Hematopoietic multipotent progenitor cell treated with erythropoietin and hydrocortisone succinate and interleukin-3 and kit ligand, for 6 days (in vitro differentiated cells): ENCODE results near the gene UBR3.
A peak's percentile ranks its signal among the peaks of the same experiment; 100 is the strongest.
"Not testable (repeated sequence)": the region's sequence is repeated elsewhere in the genome, so short reads cannot be mapped to it uniquely, and the experiment has no call there.

Experiments
- DNase-seq: peaks from one replicate; pipeline ENCODE4 v3.0.0-alpha.2; 2015

The UBR3 gene

DNA sequence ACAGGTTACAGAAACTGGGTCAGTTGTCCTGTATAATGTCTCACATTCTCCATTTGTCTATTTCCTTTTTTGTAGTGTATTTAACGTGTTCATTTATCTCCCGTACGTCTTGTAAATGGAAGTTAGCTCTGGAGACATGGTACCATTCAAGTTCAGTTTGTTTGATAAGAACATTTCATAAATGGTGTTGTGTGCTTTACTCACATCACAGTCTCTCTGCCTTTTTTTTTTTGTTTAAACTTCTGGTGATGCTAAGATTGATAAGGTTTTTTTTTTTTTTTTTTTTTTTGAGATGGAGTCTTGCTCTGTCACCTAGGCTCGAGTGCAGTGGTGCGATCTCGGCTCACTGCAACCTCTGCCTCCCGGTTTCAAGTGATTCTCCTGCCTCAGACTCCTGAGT, 41.7 kb downstream of the UBR3 start:
- no peak for DNase-seq

DNA sequence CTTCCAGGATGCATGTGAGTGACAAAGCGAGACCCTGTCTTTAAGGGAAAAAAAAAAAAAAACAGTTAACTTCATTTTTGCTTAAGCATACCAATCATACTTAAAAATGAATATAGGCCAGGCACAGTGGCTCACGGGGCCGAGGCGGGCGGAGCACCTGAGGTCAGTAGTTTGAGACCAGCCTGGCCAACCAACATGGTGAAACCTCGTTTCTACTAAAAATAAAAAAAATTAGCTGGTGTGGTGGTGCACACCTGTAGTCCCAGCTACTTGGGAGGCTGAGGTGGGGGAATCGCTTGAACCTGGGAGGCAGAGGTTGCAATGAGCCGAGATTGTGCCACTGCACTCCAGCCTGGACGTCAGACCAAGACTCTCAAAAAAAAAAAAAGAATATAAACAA, 44.1 kb downstream of the UBR3 start:
- DNase-seq = not testable (repeated sequence)

DNA sequence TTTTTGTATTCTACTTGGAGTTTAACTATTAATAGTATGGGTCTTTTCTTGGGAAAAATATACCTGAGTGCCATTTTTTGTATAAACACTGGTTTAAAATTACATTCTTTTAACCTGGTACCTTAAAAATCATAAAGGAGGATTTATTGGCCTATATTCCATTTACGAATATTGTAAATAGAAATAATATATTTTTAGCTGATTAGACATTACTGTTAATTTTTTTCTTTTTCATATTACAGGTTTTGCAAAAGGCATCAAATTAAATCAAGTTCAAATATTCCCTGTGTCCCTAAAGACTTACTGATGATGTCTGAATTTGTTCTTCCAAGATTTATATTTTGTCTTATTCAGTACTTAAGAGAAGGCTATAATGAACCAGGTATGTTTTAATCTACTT, 44.7 kb downstream of the UBR3 start:
- DNase-seq = no peak

DNA sequence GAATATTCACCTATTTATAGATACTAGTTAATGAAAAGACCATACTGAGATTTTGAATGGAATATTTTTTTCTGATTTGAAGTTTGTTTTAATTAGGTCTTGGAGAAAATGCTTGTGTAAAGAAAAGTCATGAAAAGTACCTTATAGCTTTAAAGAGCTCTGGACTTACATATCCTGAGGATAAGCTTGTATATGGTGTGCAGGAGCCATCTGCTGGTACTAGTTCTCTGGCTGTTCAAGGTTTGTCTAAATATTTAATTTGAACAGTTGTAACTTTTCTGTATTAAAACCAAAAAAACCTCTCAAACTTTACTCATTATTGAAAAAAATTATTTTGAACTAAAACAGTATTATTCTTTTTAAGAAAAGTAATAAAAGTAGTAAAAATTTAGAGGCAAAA, 50.1 kb downstream of the UBR3 start:
- peak; percentile 78 for DNase-seq

DNA sequence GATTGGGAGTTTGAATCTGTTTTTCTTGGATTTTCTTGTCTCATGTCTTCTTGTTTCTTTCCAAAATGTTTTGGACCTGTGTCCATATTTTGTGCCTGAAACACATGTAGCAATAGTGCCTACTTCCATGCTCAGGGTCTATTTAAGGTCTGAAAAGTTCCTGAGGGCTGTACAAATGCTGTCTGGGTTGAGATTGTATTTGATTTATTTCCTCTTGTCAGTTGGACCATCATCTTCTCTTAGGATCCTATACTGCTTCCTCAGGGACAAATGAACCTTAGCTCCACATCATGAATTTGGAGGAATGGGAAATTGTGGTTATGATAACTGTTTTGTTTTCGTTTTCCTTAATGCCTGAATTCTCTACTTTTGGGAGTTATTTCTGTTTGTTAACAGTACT, 59.9 kb downstream of the UBR3 start:
- DNase-seq = no peak

DNA sequence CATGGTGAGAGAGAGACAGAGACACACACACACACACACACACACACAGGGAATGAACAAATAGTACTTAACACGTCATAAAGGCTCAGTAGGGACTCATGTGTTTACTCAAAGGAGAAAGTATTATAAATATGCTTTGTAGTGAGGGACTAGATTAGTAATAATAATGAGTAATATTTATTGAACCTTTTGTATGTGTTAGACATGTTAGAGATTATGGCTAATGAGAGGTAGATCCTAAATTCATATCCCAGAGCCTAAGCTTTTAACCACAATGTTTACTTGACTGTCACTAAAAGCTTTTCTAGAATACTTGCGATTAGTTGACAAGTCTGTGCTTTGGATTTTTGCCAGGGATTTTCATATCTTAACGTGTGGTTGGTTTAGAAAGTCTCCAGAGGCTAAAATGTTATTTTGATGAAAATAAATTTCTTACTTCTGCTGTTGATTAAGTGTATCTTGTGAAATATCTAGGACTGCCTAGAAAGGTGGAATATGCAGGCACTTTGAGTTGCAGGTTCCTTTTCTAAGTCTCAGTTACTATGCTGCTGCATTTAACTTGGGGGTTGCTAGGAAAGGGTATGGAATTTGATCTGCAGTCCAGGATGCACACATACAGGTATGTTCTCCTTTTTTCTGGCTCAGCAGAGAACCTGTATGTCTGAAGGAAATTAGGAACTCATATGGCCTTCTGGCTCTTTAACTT, 64.5 kb downstream of the UBR3 start:
- peak; percentile 82 for DNase-seq

DNA sequence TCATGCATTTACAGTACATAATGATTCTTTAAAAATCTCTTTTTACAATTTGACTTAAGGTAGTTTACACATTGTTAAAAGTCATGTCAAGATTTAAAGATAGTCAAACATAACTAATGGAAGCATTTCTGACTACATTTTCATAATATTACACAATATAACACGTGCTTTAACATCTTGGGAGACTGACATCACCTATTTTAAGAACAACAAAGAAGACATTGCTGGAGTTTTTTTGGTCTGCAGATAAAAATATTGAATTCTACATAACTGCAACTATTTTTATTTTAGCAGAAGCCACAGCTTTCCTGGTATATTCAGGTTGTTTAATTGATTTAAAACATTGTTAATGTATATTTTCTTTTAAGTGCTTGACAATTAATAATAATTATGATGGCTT, 65.7 kb downstream of the UBR3 start:
- DNase-seq = no peak

DNA sequence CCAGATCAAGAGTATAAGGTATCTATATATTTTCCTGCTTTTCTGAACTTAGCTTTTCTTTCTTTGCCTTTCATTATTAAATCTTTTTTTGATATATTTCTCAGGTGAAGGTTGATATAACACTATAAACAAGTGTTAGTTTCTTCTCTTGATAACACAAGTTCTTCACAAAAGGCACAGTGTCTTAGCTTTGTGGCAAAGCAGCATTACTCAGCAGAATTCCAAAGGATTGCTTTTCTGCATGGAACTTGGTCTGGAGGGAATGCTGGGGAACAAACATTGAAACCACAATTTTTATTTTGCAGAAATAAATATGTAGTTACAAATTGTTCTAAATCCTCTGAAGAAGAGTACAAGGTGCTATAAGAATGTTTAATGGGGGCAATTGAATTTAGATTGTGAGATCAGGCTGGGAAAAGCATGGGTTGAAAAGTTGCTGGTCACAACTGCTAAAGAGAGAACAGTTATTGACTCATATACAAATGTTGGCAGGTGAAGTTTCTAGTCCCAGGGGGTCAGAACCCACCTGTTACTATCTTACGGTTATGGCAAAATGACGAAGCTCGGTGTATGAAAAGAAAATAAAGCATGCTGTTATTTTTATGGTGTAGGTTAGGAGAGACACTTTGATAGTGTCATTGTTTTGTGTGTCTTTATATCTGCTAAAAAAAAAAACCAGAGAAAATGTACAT, 68.2 kb downstream of the UBR3 start:
- no peak for DNase-seq

DNA sequence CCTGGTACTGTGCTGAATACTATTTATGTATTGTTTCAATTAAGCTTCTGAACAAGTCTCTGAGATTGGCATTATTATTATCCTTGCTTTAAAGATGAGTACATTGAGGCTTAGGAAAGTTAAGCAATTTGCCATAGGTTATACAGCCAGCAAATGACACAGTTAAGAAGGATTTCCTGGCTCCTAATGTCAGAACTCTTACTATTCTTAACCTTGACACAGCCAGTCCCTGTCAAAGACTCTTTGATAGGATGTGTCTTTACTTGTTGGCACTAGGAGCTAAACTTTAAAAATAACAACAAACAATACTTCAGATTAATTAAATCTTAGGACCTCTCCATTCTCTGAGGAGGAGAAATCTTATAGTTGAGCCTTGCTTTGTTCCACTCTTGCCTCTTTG, 70.6 kb downstream of the UBR3 start:
- DNase-seq = no peak

DNA sequence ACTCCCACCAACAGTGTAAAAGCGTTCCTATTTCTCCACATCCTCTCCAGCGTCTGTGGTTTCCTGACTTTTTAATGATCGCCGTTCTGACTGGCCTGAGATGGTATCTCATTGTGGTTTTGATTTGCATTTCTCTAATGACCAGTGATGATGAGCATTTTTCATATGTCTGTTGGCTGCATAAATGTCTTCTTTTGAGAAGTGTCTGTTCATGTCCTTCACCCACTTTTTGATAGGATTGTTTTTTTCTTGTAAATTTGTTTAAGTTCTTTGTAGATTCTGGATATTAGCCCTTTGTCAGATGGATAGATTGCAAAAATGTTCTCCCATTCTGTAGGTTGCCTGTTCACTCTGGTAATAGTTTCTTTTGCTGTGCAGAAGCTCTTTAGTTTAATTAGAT, 72.8 kb downstream of the UBR3 start:
- not testable (repeated sequence) for DNase-seq

DNA sequence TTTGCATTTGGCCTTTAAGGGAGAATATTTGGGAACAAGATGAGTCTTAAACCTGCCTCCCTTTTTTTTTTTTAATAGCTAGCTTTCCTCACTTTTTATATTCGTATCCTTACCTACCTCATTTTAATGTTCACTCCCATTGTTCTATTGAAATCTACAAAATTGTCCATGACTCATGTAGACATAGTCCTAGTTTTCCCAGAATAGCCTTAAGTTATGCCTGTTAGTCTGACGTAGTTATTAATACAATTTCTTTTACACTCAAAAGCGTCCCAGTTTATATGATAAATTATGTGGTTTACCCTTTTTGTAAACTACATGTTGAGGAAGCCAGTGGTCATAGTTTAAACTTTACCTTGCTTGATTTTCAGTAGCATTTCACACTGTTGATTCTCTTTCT, 73.4 kb downstream of the UBR3 start:
- no peak for DNase-seq

DNA sequence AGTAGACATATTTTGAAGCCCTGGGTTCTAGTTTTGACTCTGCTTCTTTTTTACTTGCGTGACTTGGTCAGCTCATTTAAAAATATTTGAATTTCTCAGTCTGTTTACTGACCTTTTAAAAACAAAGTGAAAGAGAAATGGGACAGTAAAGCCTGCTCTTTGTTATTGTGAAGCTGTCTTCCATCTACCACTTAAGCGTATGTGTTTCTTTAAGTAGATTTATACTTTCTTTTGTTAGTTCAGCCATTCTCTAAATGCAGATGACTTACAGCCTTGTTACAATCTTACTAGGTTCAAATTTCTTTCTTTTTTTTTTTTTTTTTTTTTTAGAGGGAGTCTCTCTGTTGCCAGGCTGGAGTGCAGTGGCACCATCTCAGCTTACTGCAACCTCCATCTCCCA, 79.5 kb downstream of the UBR3 start:
- no peak for DNase-seq

DNA sequence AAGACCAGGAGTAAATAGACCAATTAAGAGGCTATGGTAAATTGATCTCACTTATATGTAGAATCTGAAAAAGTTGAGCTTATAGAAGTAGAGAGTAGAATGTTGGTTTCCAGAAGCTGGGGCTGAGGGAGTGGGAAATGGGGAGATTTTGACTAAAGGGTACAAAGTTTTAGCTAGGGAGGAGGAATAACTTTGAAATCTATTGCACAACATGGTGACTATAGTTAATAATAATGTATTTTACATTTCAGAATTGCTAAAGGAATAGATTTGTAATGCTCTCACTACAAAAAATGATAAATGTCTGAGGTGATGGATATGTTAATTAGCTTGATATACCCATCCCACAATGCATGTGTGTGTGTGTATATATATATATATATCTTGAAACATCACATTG, 82.1 kb downstream of the UBR3 start:
- no peak for DNase-seq

DNA sequence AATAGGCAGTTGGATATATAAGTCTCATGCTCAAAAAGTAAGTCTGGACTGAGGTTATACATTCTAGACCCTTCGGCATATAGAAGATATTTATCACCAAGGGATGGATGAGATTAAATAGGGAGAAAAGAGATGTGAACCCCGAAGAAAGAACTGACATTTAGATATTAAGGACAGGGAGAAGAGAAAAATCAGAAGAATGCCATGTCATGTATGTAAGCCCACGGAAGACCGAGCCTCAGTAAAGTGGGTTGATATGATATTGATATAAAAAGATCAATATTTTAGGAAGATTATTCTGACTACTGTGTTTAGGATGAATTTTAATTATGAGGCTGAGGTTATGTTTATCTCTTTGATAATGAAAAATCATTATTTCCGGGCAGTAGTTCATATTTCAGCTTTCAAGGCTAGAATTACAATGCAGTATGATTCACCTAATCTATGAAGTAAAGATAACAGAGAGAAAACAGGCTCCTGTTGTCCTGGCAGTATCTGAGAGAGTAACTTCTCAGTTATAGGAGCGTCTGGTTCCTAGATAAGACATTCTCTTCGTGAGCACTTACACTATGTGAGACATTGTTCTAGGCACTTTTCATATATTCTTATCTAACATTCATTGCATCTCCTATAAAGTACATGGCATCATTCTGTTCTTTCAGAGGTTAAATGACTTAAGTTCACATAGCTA, 83.0 kb downstream of the UBR3 start:
- peak; percentile 86 for DNase-seq

DNA sequence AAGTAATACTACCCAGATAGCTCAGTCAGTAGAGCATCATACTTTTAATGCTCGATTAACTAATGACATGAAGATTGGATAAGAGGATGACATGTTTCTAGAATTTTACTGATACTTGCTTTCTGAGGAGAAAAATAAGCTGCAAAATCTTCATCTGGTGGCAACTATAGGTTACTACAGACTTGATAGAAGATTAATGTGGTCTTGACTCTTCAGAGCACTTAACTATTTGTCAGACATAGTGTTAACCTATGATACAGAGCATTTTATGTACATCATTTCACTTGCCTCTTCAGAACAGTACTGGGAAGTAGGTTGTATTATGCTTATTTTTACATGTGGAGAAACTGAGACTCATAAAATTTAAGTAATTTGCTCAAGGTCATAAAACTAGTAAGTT, 83.9 kb downstream of the UBR3 start:
- no peak for DNase-seq

DNA sequence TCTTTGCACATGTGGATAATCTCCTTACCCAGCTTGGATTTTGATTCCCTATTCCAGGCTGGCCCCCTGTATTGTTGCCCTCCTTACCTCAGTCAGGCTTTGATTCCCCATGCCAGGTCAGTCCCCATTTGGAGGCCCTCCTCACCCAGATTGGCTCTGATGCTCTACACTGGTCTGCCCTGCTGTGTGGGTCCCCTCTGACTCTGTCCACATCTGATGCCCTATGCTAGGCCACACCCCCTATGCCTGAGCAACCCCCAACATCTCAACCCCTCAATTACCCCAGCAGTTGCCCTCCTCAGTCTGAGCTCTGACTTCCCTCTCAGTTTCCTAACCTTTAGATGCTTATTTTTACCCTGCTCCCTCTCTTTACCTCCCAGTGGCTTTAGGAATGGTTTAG, 89.4 kb downstream of the UBR3 start:
- no peak for DNase-seq

DNA sequence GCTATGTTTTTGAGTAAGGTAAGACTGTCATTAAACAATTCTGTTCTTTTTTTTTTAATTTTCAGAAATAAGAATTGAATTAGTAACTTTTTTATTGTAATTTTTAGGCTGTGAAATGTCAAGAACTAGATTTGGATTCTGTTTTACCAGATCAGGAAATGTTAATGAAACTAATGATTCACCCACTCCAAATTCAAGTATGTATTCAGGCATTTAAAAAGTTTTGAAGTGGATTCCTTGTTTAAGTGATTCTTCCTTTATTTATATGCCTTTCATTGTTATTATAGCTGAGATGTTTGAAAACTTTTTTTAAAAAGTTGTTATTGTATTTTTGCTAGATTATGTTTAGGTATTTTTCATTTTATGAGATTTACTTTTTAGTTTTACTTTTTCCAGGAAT, 96.7 kb downstream of the UBR3 start:
- DNase-seq = no peak

DNA sequence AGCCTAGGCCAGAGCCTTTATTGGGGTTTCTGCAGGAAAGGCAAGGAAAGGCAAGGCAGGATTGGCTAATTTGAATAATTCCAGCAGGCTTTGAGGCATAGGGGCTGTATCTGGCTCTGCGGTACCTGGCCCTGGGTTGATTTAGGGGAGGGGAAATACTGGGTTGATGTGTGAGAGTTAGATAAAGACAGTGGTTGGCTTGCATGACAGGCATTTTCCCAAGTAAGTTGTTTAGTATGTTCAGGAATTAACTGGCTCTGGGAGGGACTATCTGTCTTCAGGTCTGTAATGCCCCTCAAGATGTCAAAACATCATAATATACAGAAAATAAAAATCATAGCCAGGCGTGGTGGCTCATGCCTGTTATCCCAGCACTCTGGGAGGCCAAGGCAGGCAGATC, 98.7 kb downstream of the UBR3 start:
- peak; percentile 83 for DNase-seq

DNA sequence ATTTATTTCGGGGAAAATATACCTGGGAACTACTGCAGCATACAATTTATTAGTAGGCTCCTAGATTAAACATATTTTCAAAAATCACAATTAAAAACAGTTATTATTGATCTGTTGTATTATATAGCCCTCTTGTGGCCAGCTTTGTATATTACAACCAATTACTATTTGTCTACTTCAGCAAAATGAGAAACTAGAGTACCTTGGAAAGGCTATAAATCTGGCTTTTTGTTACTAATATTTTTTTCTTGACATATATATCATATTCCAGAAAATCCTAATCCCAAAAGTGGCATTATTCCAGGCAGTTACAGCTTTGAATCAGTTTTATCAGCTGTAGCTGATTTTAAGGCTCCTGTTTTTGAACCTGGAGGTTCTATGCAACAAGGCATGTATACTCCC, 101.2 kb downstream of the UBR3 start:
- peak; percentile 82 for DNase-seq

DNA sequence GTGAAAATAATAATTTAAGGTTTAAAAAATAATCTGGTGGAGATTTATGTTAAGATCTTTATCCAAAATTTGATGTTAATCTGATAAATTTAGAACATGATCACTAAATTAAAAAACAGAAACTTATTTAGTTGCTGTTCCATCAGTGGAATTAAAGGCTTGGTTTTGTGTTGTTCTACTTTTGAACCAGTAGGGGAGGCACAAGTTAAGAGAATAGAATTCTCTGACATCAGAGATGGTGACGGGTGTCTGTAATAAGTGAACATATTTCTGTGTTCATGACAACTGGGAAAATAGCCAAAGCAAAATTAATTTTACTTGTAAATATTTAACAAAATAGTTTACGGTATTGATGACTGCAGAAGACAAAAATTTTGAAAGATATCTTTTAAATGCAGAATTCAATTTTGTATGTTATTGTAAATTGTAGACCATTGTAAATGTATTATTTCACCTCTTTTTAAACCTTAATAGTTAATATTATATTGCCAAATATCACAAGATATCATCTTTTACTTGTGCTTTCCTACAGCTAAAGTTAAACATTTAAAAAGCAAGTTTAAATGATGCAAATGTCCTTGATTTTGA, 106.0 kb downstream of the UBR3 start:
- DNase-seq = peak; percentile 87

DNA sequence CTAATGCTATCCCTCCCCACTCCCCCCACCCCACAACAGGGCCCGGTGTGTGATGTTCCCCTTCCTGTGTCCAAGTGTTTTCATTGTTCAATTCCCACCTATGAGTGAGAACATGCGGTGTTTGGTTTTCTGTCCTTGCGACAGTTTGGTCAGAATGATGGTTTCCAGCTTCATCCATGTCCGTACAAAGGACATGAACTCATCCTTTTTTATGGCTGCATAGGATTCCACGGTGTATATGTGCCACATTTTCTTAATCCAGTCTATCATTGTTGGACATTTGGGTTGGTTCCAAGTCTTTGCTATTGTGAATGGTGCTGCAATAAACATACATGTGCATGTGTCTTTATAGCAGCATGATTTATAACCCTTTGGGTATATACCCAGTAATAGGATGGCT, 109.4 kb downstream of the UBR3 start:
- DNase-seq = not testable (repeated sequence)

DNA sequence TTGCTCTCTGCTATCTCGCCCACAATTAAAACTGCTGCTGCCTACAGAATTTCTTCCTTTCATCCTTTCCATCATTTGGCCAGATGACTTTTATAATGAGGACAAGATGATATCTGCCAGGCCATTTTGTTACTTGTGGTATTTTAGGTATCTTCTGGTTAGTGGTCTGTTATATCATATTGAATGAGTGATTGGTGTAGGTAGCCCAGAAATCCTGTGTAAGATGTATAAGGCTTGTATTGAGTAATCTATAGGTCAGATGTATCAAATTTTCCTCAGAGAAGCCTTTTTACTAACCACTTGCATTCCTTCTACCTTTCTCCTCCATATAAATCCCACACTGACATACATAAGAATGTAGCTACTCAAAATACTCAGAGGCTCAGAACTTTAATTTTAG, 118.3 kb downstream of the UBR3 start:
- no peak for DNase-seq

DNA sequence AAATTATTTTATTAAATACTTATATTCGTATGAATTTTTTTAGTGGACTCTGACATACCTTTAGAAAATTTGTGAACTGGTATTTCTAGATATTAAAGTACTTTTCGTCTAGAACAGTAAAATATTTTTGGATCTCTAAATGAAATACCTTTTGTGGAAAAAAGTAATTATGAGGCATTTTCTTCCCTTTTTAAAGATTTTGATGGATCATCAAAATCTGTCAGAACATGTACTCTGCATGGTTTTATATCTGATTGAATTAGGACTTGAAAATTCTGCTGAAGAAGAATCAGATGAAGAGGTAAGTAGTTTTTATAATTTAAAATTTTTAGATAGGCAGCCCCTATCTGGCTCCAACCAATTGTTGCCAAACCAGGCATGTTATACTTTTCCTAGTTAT, 118.8 kb downstream of the UBR3 start:
- DNase-seq = no peak

DNA sequence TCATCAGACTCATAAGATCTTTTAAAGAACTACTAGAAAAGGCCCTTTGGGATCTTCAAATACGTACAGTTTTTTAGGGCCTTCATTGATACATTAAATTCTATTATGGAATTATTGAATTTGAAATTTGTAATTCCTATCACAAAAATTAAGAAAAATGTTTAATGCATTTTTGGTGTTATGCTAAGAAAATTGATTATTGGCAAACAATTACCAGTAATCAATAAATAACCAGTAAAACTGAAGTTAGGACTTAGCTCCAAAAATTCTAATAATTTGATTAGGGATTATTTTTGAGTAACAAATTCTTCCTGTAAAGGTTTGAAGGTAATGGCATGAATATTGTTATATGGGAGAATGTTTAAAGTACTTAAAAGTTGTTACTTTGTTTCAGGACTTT, 119.3 kb downstream of the UBR3 start:
- DNase-seq = no peak
